GM12892 (cell line): ENCODE data around the gene NECTIN1.

Experiments
- POLR2A ChIP-seq: IDR thresholded peaks from 2 replicates; pipeline ENCODE4 v1.6.1; 2011; ENCODE audit warnings: low read depth, low read length, control low read depth
- POLR2AphosphoS5 ChIP-seq: IDR thresholded peaks from 2 replicates; pipeline ENCODE4 v1.6.1; 2011; ENCODE audit warnings: low read depth, low read length, control low read depth

GRCh38 chr11:119594639-119595249, 134.3 kb downstream of the NECTIN1 start:
- no peak for TF ChIP-seq POLR2A
- no peak for TF ChIP-seq POLR2AphosphoS5
